Cortex of kidney (tissue), 1 donor: Measurements from ENCODE around the gene ZNF555.
"Not testable (repeated sequence)": the region's sequence is repeated elsewhere in the genome, so short reads cannot be mapped to it uniquely, and the experiment has no call there.

ENCODE experiments used
- DNase-seq: peaks from one replicate; lab custom pipeline; 2025; lab: John Stamatoyannopoulos, UW

The ZNF555 gene

DNA sequence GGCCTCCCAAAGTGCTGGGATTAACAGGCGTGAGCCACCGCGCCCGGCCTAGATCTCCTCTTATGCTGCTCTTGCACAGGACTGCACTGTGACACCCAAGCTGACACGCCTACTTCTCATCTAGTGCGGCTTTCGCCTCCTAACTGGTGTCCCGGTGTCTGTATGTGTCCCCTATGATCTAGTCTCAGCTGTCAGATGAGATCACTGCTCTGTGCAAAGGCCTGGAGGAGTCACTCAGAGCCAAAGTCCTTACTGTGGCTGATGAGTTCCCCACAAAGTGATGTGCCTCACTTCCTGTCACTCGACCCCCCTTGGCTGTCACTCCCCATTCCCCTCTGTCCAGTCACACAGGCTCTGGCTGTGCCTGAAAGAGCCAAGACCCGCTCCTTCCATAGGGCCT is 28.3 kb downstream of the ZNF555 start:
- DNase-seq, result no peak

DNA sequence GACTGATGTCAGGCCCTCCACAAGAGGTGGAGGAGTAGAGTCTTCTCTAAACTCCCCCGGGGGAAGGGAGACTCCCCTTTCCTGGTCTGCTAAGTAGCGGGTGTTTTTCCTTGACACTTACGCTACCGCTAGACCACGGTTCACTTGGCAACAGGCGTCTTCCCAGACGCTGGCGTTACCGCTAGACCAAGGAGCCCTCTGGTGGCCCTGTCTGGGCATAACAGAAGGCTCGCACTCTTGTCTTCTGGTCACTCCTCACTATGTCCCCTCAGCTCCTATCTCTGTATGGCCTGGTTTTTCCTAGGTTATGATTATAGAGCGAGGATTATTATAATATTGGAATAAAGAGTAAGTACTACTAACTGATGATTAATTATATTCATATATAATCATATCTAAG is 30.9 kb downstream of the ZNF555 start:
- DNase-seq, result not testable (repeated sequence)

DNA sequence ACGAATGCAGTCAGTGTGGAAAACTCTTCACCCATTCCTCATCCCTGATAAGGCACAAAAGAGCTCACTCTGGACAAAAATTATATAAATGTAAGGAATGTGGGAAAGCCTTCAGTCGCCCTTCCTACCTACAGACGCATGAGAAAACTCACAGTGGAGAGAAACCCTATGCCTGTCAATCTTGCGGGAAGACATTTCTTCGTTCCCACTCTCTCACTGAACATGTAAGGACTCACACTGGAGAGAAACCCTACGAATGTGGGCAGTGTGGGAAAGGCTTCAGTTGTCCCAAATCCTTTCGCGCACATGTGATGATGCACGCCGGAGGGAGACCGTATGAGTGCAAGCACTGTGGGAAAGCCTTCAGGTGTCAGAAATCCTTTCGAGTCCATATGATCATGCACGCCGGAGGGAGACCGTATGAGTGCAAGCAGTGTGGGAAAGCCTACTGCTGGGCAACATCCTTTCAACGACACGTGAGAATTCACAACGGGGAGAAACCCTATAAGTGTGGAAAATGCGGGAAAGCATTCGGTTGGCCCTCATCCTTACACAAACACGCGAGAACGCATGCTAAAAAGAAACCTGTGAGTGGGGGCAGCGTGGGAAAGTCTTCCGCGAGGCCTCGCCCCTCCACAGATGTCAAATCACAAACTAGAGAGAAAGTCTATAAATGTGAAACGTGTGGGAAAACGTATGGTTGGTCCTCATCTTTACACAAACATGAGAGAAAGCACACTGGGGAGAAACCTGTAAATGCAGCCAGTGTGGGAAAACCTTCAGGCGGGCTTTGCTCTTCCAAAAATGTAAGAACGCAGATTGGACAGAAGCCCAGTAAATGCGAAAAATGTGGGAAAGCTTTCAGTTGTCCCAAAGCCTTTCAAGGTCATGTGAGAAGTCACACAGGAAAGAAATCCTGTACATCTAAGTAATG is 36.4 kb downstream of the ZNF555 start:
- DNase-seq, result no peak

DNA sequence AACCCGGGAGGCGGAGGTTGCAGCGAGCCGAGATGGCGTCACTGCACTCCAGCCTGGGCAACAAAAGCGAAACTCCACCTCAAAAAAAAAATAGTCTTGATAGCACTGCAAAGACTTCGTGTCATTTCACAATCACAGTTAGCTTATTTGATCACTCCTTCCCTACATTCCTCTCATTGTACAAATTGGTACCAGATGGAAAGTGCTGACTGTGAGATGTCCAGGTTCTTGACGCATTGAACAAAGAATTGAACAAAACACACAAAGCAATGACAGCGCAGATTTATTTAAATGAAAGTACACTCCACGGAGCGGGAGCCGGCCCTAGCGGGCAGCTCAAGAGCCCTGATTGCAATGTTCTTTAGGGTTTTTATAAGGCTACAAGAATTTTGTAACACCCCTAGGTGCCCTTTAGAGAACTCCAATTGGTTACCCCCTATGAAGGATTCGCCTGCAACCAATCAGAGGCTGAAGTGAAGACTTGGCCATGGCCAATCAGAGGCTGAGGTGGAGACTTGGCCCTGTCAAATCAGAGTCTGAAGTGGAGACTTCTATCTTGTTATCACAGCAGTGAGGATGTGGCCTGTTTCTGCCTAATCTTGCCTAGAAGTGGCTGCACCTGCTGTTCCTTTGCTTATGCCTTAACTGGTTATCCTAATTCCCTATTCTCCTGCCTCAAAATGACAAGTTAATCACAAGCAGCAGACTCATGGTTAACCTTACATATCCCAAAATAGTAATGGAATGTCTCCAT is 42.6 kb downstream of the ZNF555 start:
- DNase-seq, result no peak

DNA sequence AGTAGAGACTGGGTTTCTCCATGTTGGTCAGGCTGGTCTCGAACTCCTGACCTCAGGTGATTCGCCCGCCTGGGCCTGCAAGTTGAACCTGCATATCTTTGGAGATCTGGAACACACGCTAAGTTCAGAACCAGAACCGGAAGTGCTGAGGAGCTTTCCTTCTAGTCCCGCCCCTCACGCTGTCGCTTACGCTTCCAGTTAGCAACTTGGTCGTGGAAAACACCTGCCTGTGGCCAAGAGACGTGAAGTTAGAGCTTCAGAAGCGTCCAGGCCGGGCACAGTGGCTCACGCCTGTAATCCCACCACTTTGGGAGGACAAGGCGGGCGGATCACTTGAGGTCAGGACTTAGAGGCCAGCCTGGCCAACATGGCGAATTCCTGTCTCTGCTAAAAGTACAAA is 44.5 kb downstream of the ZNF555 start:
- DNase-seq, result no peak

DNA sequence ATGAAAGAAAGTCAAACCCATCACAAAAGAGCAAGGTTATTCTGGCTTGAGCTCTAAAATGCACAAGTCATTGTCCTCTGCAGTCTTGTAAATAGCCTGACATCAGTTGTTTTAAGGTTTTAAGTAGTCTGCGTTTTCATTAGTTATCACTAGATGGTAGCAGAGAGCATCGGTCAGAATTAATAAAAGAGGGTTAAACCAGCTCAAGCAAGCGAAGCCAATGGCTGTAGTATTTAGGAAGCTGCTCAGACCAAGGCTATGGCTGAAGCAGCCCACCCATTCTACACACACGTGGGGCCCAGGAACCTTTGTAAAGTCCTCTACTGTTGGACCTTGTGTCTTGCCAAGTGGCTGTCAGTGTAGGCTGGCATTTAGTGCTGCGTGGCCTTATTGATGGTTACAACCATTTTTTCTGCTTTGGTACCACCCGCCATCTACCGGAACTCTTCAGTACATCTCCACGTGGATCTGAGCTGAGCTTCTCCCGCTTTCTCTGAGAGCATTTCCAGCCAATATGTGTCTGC is 46.2 kb downstream of the ZNF555 start:
- no peak for DNase-seq

DNA sequence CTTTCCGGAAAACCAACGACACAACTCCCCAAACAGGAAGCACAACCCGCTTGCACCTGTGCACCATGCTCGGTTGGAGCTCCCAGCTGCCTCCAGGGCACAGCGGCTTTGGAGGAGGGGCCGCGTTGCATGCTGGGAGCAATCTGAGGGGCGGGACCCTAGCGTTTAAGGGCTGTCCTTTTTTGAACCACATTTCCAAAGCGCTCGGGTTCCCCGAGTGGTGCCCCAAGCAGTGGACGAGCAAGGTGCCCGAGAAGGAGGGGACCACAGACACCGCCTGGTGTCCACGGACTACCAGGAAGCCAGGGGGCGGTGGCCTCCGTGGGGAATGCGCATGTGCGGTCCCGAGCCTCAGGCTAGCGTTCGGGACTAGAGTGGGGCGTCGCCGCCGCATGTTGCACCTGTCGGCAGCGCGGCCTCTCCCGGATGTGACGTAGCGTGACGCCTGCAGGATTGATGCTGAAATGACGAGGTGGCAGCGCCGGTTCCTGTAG is 47.5 kb downstream of the ZNF555 start:
- no peak for DNase-seq

DNA sequence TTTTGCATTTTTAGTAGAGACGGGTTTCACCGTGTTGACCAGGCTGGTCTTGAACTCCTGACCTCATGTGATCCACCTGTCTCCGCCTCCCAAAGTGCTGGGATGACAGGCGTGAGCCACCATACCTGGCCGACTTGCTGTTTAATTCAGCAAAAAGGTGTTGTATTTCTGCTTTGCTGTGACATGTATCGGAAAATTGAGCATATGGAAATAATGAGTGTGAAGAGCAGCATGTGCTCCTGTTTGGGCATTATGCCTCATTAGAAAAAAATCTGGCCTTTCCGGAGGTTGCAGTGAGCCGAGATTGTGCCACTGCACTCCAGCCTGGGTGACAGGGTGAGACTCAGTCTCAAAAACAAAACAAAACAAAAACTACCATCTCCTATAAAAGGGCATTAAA is 49.3 kb downstream of the ZNF555 start:
- not testable (repeated sequence) for DNase-seq

DNA sequence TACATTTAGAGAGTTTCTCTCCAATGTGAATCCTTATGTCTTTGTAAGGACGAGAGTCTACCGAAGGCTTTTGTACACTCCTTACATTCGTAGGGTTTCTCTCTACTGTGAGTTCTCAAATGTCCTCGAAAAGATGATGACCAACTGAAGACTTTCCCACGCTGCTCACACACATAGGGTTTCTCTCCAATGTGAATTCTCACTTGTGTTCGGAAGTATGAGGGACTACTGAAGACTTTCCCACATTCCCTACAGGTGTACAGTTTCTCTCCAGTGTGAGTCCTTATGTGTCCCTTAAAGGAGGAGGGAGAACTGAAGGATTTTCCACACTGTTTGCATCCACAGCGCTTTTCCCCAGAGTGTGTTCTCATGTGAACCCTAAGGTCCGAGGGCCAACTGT is 55.4 kb downstream of the ZNF555 start:
- DNase-seq, result no peak

DNA sequence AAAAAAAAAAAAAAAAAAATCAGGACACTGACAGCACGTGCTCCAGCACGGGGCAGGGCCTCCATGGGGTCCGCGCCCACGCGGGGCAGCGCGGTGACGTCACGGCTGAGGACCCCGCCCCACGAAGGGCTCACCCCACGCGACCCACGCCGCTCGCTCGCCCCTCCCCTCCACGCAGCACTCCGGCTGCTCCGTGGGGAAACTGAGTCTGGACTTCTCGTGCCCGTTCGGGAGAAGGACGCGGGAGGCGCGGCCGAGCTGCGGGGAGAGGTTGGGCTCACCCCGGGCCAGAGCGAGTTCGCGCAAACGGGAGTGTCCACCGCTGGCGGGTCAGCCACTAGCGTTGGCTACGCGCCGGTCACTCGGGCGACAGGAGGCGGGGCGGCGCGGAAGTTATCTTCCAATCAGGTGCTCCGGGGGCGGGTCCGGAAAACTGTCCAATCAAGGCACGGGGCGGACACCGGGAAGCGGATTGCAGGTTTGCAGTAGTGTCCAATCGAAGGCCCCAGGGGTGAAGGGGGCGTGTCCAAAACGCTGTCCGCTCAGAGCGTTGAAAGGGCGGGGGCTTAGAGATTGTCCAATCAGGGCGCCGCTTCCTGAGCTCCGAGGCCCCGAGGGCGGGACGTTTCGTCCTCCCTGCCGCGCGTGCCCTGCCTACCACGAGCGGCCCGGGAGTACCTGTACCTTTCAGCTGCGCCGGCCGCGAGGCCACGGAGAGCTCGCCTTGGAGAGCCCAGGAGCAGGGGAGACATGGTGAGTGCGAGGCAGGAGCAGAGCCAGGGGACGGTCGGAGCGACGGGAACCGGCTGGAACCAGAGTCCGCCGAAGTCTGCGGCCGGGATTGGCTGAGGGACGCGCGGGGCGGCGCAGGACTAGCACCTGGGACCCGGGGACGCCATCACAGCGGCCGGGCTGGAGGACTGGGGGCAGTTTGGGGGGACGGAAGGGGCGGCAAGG is 59.3 kb downstream of the ZNF555 start, which contains the start of gene ZNF57:
Gene ZNF57 (plus strand): TSS at position 633 of the 957 bp plus-strand sequence. CDS start 118 bp downstream, at position 751.
- peak; percentile 99 for DNase-seq

DNA sequence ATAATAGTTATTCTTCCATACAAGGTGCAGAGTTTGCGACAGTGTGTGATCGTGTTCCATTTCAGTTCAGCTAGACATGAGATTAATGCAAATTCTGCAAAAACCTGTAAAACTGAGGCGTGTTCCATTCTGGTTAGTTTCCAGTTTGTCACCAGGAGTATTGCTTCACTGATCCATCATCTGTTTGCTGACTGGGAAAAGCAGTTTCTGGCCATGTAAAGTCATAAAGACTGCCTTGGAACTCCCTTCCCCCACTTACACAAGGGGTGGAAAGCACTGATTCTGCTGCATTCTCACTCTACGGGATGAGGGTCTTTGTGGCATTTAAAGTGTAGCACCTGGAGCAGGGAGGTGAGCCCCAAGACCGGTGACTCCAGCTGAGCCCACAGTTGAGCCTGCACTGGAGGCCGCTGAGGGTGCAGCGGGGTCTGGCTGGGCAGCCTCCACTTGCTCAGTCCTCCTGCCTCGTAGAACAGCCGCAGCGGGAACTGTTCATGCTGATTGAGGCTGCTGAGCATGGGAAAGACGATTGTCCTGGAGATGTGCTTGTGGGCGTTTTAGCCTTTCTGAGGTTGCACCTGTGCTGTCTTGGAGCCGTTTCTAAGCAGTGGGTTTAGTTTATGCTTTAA is 61.4 kb downstream of the ZNF555 start:
- DNase-seq, result no peak

DNA sequence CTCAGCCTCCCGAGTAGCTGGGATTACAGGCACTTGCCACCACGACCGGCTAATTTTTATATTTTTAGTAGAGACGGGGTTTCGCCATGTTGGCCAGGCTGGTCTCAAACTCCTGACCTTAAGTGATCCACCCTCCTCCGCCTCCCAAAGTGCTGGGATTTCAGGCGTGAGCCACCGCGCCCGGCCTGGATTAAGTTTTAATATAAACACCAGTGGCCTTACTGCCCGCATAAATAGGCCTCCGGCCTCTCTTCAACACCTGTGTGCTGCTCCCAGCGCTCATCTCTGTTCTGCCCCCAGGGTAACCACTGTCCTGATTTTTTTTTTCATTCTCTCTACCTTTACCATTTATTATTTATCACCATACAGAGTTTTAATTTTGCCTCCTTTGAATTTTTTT is 62.1 kb downstream of the ZNF555 start:
- DNase-seq, result not testable (repeated sequence)

DNA sequence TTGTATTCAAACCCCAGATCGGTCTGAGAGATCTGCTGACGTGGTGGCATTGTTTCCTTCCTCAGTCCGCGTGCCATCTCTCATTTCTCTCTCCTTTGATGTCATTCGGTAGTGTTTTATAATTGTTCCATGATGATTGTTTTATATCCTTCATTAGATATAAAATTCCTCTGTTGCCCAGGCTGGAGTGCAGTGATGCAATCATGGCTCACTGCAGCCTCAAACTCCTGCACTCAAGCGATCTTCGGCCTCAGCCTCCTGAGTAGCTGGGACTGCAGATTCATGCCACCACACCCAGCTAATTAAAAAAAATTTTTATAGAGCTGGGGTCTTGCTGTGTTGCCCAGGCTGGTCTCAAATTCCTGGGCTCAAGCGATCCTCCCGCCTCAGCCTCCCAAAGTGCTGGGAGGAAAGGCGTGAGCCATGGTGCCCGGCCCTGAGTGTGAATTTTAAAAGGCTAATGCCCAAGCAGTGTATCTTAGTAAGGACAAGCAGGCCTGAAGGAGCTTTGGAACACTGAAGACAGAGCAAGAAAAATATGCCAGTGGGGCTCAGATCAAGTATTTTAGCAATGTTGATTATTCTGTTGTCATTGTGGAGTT is 64.7 kb downstream of the ZNF555 start:
- no peak for DNase-seq

DNA sequence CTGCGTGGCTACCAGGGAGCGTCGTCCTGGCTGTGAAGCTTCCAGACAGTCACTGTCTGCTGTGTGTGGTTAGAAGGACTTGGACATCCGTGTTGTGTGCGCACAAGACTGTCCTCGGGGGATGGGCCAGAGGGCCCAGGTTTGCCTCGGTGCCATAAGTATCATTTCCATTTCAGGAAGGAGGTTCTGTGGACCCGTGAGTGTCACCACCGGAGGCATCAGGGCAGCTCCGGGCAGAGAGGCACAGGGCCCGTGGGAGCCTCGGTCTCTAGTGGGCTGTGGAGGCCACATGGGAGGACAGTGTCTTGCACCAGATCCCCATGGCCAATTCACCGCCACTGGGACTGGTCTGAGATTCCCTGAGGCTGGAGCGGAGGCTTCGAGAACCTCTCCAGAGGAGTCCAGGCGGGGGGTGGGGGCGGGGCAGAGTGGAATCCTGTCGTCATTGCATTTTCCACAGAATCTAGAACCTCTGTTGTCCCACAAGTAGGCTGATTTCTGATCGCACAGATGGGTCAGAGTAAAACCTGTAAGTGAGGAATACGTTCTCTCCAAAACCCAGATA is 65.4 kb downstream of the ZNF555 start:
- no peak for DNase-seq
